ENCODE measurements around the gene TAF6.

TAF6 gene

DNA sequence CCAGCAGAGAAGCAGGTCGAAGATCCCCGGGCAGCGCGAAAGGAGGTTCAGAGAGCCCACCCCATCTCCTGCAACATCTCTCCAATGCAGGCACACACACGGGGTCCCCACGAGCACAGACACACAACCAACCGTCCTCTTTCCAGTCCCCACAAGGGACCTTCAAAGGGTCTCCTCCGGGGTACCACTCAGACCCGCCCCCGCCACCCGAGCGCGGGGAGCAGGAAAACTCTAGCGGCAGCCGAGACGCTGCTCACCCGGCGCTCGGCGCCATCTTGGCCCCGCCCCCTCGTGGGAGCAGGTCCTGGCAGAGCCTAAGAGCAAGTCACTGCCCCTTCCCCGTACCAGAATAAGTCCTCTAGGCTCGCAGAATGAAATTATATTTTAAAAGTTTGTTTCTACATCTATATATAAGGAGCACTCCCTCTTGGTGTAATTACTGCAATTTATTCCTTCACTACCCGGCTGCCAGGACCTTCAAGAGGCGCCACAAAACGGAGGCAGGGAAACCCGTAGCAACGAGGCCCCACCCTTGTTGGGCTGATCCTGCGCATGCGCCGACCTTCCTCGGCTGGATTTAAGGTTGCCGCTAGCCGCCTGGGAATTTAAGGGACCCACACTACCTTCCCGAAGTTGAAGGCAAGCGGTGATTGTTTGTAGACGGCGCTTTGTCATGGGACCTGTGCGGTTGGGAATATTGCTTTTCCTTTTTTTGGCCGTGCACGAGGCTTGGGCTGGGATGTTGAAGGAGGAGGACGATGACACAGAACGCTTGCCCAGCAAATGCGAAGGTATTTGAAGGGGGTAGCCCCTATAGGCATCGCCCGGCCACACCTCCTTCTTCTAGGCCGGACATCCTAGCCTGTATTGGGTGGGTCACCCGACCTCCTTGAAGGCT, at the start of gene TAF6, which contains the start of gene CNPY4:
TAF6 (minus strand) TSS at position 287 of the 898 bp plus-strand sequence. CDS start 5,149 bp downstream, outside the sequence.
CNPY4 (plus strand) TSS at position 563 of the 898 bp plus-strand sequence; CDS start at position 674, 111 bp downstream.
- DNase-seq: peak; percentile 76

DNA sequence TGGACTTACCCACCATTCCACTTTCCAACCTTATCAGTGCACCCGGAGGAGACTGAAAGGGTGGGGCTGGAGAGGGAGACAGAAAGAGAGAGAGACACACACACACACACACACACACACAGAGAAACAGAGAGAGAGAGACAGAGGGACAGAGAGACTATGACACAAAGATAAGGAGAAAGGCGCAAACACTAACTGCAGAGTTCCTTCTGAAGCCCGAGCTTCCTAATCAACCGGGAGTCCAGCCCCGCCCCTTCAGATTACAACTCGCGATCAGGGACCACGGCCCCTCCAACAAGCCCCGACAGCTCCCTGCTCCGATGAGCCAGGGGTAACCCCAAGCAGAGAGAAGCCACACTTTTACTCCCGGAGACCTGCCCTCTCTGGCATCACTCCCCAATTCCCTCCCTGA, 48.8 kb upstream of the TAF6 start:
- no peak for DNase-seq

GRCh38 chr7:100166970-100167911, 48.1 kb upstream of the TAF6 start:
- DNase-seq: no peak

- DNase-seq: no peak
Observed at GRCh38 chr7:100166317-100166940, 47.3 kb upstream of the TAF6 start.

GRCh38 chr7:100163871-100164270, 44.7 kb upstream of the TAF6 start:
- no peak for DNase-seq

- no peak for DNase-seq
Observed at GRCh38 chr7:100163006-100163531, 43.9 kb upstream of the TAF6 start.

DNA sequence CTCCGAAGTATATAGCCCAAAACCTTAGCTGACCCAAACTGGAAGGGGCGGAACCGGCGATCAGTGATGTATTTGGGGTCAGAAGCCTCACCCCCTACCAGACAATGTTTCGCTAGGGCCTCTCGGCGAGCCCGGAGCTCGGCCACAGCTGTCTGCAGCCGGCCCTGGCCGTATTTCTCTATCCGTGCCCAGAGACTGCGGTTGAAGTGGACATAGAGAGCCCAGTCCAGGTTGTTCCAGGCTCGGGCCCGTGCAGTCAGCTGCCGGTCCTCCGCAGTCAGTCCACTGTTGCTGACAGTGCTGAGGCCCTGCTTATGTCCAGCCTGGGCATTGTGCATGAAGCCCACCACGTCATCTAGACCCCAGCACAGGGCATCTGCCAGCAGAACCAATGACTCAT, 40.9 kb upstream of the TAF6 start:
- no peak for DNase-seq

DNA sequence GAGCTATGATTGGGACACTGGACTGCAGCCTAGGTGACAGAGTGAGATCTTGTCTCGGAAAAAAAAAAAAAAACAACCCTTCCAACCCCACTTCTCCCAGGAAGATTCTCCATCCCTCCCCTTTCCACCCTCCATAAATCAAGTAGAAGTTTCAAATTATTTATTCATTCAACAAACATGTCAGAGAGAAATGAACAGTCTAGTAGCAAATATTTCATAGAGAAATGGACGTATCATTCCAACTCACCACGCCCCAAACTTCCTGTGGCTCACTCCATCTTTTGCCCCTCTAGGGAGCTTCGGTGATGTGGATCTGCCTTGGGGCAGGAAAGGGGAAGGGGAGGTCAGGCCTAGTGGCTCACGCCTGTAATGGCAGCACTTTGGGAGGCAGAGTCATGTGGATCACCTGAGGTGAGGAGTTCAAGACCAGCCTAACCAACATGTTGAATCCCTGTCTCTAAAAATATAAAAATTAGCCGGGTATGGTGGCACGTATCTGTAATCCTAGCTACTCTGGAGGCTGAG, 40.0 kb upstream of the TAF6 start:
- DNase-seq: no peak

DNA sequence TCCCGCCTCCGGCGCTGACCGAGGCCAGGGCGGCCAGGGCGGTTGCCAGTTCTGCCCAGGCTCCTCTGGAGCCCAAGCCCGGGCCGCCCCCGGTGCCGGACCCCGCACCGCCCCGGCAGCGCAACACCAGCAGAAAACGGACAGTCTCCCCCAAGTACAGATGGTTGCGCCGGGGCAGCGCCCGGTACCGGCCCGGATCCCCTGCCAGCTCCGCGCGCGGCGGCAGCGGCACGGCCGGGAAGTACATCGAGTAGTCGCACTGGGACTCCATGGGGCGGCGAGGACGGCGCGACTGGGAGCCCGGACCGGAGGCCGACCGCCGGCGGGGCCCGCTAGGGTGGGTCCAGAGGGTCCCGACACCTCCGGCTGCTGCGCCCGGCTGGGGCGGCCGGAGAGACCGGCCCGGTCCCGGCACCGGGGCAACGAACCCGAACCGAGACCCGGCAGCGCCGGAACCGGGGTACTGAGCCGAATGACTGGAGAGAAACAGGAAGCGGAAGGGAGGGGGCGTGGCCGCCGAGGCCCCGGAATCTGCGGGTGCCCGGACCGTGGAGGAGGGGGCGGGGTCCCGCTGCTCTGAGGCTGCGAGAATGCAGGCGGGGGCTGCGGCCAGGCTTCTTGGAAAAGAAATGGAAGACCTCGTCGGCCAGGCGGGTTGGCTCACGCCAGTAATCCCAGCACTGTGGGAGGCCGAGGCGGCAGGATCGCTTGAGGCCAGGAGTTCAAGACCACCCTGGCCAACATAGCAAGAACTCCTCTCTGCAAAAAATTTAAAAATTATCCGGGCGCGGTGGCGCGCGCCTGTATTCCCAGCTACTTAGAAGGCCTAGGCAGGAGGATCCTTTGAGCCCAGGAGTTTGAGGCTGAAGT, 39.3 kb upstream of the TAF6 start, which contains the start of gene TRAPPC14:
TRAPPC14 (minus strand) TSS at position 495 of the 870 bp plus-strand sequence; CDS start at position 271, 224 bp downstream.
- peak; percentile 62 for DNase-seq

GRCh38 chr7:100157334-100158228, 38.4 kb upstream of the TAF6 start:
- DNase-seq: no peak

DNA sequence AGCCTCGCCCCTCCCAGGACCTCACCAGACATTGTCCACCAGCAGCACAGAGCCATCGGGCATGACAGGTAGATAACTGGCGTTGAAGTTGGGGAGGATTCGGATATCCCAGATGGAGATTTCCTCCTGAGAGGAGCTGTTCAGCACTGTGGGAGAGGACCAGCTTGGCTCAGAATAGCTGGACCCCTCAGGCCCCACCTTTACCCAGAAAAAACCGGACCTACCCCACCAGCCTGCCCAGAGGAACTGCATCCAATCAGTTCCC, 37.8 kb upstream of the TAF6 start:
- DNase-seq: no peak

DNA sequence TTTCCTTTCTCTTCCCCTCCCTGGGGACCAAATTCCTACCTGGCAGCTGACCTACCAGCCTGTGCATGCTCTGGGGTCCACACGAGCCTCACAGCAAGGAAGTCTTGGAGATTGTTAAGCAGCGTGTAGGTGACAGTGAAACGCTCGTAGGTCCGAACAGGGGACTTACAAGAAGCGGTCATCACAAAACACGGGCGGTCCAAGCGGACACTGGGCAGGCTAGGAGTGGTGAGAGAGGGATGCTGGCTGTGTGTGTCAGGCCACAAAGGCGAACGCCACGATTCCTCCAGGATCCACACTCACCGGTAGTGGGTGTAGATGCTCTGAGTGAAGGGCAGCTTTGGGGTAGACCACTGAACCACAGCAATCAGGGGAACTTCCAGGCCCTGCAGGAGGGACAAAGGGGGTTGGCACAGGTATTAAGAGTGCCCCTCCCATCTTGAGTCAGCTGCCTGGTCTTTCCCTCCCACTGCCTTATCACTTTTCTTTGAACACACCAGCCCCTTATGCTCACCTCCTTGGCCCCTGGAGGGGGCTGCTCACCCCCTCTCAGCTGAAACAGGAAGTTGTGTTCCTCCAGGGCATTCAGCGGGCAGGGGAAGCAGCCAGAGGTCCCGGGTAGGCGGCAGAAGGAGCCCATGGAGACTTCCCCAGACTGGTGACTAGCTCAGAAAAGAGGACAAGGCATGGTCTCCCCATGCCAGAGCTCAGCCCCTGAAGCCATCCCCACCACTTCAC, 37.3 kb upstream of the TAF6 start:
- DNase-seq: no peak

- no peak for DNase-seq
Observed at GRCh38 chr7:100155553-100156317, 36.6 kb upstream of the TAF6 start.

- no peak for DNase-seq
Observed at GRCh38 chr7:100154651-100155491, 35.7 kb upstream of the TAF6 start.

GRCh38 chr7:100153708-100154535, 34.8 kb upstream of the TAF6 start:
- DNase-seq: no peak

DNA sequence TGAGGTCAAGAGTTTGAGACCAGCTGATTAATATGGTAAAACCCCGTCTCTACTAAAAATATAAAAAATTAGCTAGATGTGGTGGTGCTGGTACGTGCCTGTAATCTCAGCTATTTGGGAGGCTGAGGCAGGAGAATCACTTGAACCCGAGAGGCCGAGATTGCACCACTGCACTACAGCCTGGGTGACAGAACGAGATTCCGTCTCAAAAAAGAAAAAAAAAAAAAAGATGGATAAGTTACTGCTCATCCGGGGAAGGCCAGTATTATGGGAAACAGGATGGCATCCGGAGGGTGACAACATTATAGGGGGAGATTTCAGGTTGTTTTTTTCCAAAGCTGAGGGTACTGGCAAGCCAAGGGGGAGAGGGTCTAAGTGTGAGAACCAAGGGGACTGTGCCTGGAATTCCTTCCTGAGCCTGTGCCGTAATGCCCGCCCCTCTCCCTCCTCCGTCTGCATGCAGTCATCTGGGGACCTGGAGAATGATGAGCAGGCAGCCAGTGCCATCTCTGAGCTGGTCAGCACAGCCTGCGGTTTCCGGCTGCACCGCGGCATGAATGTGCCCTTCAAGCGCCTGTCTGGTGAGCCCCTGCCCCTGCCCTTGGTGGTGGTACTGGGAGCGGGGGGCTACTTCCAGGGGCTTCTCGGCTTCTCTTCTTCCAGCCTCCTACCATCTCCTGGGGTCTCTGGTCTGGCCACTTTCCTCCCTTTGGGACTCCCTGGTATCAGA, 33.9 kb upstream of the TAF6 start:
- DNase-seq: no peak

All from T1000 (cell line).